Nephron (organoid): Measurements from ENCODE around the gene EPB41L3.

Experiments
- H3K27ac Mint-ChIP-seq, 3 experiments: 2 replicates each; pipeline ENCODE4 v1.8.0; 2020; ENCODE audit warnings: mixed read lengths in 3 of 3, mild to moderate bottlenecking in 2 of 3, moderate library complexity in 1 of 3
- H3K27me3 Mint-ChIP-seq: 2 replicates; pipeline ENCODE4 v1.8.0; 2021; ENCODE audit warnings: low read depth, mild to moderate bottlenecking, moderate library complexity, mixed read lengths
- H3K36me3 Mint-ChIP-seq: 2 replicates; pipeline ENCODE4 v1.8.0; 2020; ENCODE audit warnings: low read depth, mixed read lengths
- H3K4me1 Mint-ChIP-seq: 2 replicates; pipeline ENCODE4 v1.8.0; 2020; ENCODE audit warnings: mixed read lengths
- H3K4me3 Mint-ChIP-seq, 3 experiments: 2 replicates each; pipeline ENCODE4 v1.8.0; 2020; ENCODE audit warnings: mild to moderate bottlenecking in 3 of 3, mixed read lengths in 3 of 3, moderate library complexity in 2 of 3
- H3K9me3 Mint-ChIP-seq: 2 replicates; pipeline ENCODE4 v1.8.0; 2020; ENCODE audit warnings: mixed read lengths
- CTCF ChIP-seq, 3 experiments: fragments of 200-600 bp; sonication (generic); IDR thresholded peaks; one replicate each; pipeline ENCODE4 v1.5.0; 2021; ENCODE audit warnings: antibody characterized with exemption in 3 of 3; ENCODE audit not compliant: unreplicated experiment in 3 of 3

Gene EPB41L3

DNA sequence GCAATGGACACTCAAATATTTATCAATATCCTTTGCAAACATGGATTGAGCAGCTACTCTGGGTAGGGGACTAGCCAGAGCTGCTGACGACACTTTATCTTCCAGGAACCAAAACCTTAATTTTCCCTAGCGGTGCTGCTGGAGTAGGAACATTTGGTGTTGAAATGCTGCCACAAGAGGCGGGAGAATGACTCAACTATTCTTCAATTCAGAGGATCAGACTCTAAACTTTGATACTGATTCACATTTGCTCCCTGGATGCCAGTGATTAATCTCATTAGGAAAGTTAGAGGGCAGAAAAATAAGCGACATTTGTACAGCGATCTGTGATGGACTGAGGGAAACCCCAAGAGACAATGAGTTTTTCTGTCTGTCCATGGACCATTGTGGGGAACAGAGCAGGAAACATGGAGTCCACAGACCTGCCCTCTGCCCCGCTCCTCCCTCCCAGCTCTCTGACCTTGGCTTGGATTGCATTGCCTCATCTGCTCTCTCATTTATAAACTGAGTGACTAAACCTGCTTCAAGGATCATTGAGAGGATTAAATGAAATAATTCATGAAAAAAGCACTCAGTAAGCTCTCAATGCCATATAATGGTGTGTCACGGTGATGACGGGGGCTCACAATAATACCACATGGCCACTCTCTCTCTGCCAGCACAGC, 12.6 kb upstream of the EPB41L3 start:
- no peaks in the 10 kb centered on the region for H3K4me1 Mint-ChIP-seq
- H3K27me3 Mint-ChIP-seq, result no peaks in the 10 kb centered on the region
- H3K9me3 Mint-ChIP-seq, result no peaks in the 10 kb centered on the region
- H3K27ac Mint-ChIP-seq, result no peak overlapping the region
- TF ChIP-seq CTCF (IDR thresholded peaks at IDR 0.05; ENCODE audit: unreplicated experiment in 3 of 3), result no peak
- no peaks in the 10 kb centered on the region for H3K36me3 Mint-ChIP-seq
- H3K4me3 Mint-ChIP-seq, result no peak overlapping the region

- Mint-ChIP-seq H3K27me3 (no peaks in the 10 kb centered on the region), H3K27ac (no peak overlapping the region), H3K36me3 (no peaks in the 10 kb centered on the region), H3K4me3 (no peak overlapping the region), H3K4me1 (no peaks in the 10 kb centered on the region), H3K9me3 (no peaks in the 10 kb centered on the region)
- no peak for TF ChIP-seq CTCF (IDR thresholded peaks at IDR 0.05; ENCODE audit: unreplicated experiment in 3 of 3)
These were observed 10.8 kb upstream of the EPB41L3 start for GRCh38 chr18:5554629-5555028.

- Mint-ChIP-seq H3K27me3 (peaks cover 34% of the 10 kb centered on the region), H3K9me3 (no peaks in the 10 kb centered on the region), H3K27ac (no peak overlapping the region), H3K4me3 (peak overlapping the region; percentile 24 to 58 (median 42)), H3K36me3 (no peaks in the 10 kb centered on the region), H3K4me1 (peaks cover 9% of the 10 kb centered on the region)
- peak; percentile 68 to 74 (median 70) for TF ChIP-seq CTCF (IDR thresholded peaks at IDR 0.05; ENCODE audit: unreplicated experiment in 3 of 3)
These were observed 2.9 kb upstream of the EPB41L3 start for GRCh38 chr18:5546660-5547059.

DNA sequence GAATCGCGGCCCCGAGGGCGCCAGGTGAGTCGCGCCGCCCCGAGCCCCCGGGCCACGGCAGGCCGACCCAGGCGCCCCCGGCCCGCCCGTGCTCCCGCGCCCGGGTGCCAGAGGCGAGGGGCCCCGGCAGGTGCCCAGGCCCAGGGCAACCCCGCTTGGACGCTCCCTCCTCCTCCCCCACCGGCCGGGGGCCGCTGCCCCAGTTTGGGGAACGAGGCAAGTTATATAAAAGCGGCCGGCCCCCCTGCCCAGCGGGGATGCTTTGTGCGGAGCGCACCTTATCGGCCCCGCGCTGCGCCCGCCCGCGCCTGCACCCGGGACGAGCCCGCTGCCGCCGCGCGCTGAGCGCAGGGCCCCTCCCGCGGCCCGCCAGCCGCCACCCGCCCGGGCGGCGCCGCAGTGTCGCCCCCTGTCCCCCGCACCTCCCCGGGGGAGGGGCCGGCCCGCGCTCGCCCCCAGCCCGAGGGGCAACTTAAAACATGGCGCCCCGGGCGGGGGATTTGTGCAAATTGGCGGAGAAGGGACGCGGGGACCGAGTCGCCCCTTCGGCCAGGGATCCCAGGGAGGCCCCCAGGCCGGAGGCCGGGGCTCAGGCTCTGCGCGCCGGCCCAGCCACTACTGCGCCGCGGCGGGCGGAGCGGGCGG, 639 bp downstream of the EPB41L3 start:
- H3K36me3 Mint-ChIP-seq, result no peaks in the 10 kb centered on the region
- H3K27ac Mint-ChIP-seq, result peak overlapping the region in 1 of 3 experiments; percentile 83
- TF ChIP-seq CTCF (IDR thresholded peaks at IDR 0.05; ENCODE audit: unreplicated experiment in 3 of 3), result no peak
- H3K9me3 Mint-ChIP-seq, result no peaks in the 10 kb centered on the region
- H3K27me3 Mint-ChIP-seq, result peaks cover 42% of the 10 kb centered on the region
- H3K4me3 Mint-ChIP-seq, result peak overlapping the region; percentile 89 to 99 (median 94)
- H3K4me1 Mint-ChIP-seq, result peaks cover 26% of the 10 kb centered on the region

GRCh38 chr18:5542515-5543035, 1.2 kb downstream of the EPB41L3 start:
- no peak for TF ChIP-seq CTCF (IDR thresholded peaks at IDR 0.05; ENCODE audit: unreplicated experiment in 3 of 3)
- H3K9me3 Mint-ChIP-seq, result no peaks in the 10 kb centered on the region
- peaks cover 26% of the 10 kb centered on the region for H3K4me1 Mint-ChIP-seq
- no peaks in the 10 kb centered on the region for H3K36me3 Mint-ChIP-seq
- peak overlapping the region; percentile 89 to 99 (median 94) for H3K4me3 Mint-ChIP-seq
- H3K27ac Mint-ChIP-seq, result peak overlapping the region; percentile 81 to 85 (median 83)
- peaks cover 38% of the 10 kb centered on the region for H3K27me3 Mint-ChIP-seq
